Uterus (tissue), 2 donors: ENCODE results near the gene ZNF20.

ENCODE experiments used
- POLR2A ChIP-seq, 2 donors: fragments of 450-650 bp; IDR thresholded peaks; one replicate each; pipeline ENCODE4 v1.6.1; 2016; ENCODE audit warnings: antibody characterized with exemption in 2 of 2, mild to moderate bottlenecking in 1 of 2, moderate library complexity in 1 of 2
- TF ChIP-seq, protein P1 (sequence below), 4 experiments: fragments of 200-600 bp in 2 of 4; fragments of 450-650 bp in 2 of 4; sonication (generic) in 2 of 4; IDR thresholded peaks; one replicate each; pipeline ENCODE4 v1.5.1; 2016 to 2019; ENCODE audit warnings: antibody characterized with exemption in 4 of 4, mild to moderate bottlenecking in 2 of 4, moderate library complexity in 1 of 4

DNA sequence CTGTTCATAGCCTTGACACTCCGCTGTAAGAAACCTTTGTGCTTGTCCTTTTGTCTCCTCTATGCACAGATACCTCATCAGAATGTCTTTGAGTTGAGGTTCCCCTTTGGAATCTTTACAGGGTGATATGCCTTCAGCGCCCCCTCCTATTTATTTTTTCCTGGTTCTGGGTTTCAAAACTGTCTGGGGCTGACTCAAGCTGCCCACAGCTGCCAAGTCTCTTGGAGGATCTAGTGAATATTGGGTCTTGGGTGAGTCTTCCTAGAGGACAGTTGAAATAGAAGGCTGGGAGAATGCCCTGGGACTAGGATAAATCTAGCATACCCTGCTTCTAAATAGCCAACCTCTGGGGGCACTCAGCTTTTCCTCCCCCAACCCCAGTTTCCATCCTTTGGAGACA is 23.7 kb upstream of the ZNF20 start:
- TF ChIP-seq POLR2A (IDR thresholded peaks at IDR 0.05), result no peak
- TF ChIP-seq, protein P1, sequence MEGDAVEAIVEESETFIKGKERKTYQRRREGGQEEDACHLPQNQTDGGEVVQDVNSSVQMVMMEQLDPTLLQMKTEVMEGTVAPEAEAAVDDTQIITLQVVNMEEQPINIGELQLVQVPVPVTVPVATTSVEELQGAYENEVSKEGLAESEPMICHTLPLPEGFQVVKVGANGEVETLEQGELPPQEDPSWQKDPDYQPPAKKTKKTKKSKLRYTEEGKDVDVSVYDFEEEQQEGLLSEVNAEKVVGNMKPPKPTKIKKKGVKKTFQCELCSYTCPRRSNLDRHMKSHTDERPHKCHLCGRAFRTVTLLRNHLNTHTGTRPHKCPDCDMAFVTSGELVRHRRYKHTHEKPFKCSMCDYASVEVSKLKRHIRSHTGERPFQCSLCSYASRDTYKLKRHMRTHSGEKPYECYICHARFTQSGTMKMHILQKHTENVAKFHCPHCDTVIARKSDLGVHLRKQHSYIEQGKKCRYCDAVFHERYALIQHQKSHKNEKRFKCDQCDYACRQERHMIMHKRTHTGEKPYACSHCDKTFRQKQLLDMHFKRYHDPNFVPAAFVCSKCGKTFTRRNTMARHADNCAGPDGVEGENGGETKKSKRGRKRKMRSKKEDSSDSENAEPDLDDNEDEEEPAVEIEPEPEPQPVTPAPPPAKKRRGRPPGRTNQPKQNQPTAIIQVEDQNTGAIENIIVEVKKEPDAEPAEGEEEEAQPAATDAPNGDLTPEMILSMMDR (IDR thresholded peaks at IDR 0.05), result no peak
